Medulla oblongata (tissue), 1 donor: ENCODE measurements around the gene ZNF358.
A peak's percentile ranks its signal among the peaks of the same experiment; 100 is the strongest.
"Not testable (repeated sequence)": the region's sequence is repeated elsewhere in the genome, so short reads cannot be mapped to it uniquely, and the experiment has no call there.

Experiments used
- DNase-seq: peaks from one replicate; pipeline ENCODE4 v3.0.0-alpha.2; 2015; ENCODE audit errors: extremely low spot score

The ZNF358 gene

GRCh38 chr19:7535998-7536695 lies 20.2 kb downstream of the ZNF358 start:
- no peak for DNase-seq

- not testable (repeated sequence) for DNase-seq
Measured at GRCh38 chr19:7538990-7539389, 23.1 kb downstream of the ZNF358 start.

- DNase-seq: no peak
Measured at GRCh38 chr19:7539827-7540425, 24.0 kb downstream of the ZNF358 start.

GRCh38 chr19:7540761-7541474 lies 25.0 kb downstream of the ZNF358 start:
- DNase-seq: no peak

GRCh38 chr19:7541475-7541824 lies 25.5 kb downstream of the ZNF358 start:
- no peak for DNase-seq

GRCh38 chr19:7541828-7542443 lies 26.0 kb downstream of the ZNF358 start:
- DNase-seq: no peak

GRCh38 chr19:7542556-7543348 lies 26.8 kb downstream of the ZNF358 start:
- DNase-seq: no peak

GRCh38 chr19:7544626-7545025 lies 28.7 kb downstream of the ZNF358 start:
- DNase-seq: peak; percentile 68

GRCh38 chr19:7545300-7545699 lies 29.4 kb downstream of the ZNF358 start:
- DNase-seq: peak; percentile 35

GRCh38 chr19:7545904-7546303 lies 30.0 kb downstream of the ZNF358 start:
- DNase-seq: no peak

- no peak for DNase-seq
Measured at GRCh38 chr19:7547159-7547558, 31.3 kb downstream of the ZNF358 start.

GRCh38 chr19:7549429-7550148 lies 33.7 kb downstream of the ZNF358 start:
- DNase-seq: no peak

GRCh38 chr19:7550169-7550770 lies 34.4 kb downstream of the ZNF358 start:
- no peak for DNase-seq

- peak; percentile 46 for DNase-seq
Measured at GRCh38 chr19:7550987-7551761, 35.3 kb downstream of the ZNF358 start.

- no peak for DNase-seq
Measured at GRCh38 chr19:7552781-7553180, 36.9 kb downstream of the ZNF358 start.

- DNase-seq: no peak
Measured at GRCh38 chr19:7554565-7554964, 38.7 kb downstream of the ZNF358 start.

GRCh38 chr19:7554990-7555864 lies 39.3 kb downstream of the ZNF358 start:
- no peak for DNase-seq

- no peak for DNase-seq
Measured at GRCh38 chr19:7556696-7557315, 40.9 kb downstream of the ZNF358 start.
